ENCODE results near the gene MAP1B. TPM values are rescaled to one million over a fixed set of nuclear protein-coding genes. Genes with fewer than 3 reads are reported as not detected.

MAP1B gene
- total RNA-seq, 2 donors from 2014 or later, result 0.10 to 0.18 TPM

DNA sequence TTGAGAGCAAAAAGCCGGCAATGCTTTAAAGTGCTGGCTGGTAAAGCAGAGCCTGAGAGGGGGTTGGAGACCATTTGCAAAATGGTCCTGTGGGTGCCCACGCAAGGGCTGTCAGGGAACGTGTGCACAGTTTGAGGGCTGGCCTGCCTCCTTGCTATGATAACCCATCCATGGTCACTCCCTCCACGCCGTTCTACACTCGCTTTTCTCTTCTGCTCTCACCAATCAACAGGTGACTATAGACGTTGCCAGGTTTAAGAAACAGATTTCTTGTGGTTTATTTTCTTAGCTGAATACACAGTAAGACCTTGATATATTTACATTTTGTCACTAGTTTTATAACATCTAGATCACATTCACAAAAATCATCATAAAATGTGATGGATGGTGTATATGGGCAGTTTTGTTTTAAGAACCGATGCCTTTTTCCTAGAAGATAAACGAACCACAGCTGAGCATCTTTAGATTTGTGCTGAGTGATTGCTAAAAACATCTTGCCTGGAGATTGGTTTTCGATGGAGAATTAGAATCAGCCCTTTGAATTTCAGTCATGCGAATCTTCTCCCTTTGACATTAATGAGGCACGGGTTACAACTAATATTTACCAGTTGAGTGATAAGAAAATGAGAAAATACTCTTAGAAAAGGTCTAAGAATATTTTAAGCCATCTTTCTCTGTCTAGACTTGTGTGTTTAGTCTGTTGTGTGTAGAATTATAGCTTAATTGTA, 13.9 kb downstream of the MAP1B start:
- H3K36me3 Mint-ChIP-seq, result no peaks in the 10 kb centered on the region
- ATAC-seq (no peak), DNase-seq (ENCODE audit: low spot score in 2 of 2) (no peak)
- H3K9me3 Mint-ChIP-seq, result no peaks in the 10 kb centered on the region
- no peak overlapping the region for H3K27ac Mint-ChIP-seq

GRCh38 chr5:72121780-72122445, 14.6 kb downstream of the MAP1B start:
- Mint-ChIP-seq H3K9me3 (no peaks in the 10 kb centered on the region), H3K27ac (no peak overlapping the region), H3K36me3 (no peaks in the 10 kb centered on the region)
- no peak for ATAC-seq
- DNase-seq (ENCODE audit: low spot score in 2 of 2), result no peak

DNA sequence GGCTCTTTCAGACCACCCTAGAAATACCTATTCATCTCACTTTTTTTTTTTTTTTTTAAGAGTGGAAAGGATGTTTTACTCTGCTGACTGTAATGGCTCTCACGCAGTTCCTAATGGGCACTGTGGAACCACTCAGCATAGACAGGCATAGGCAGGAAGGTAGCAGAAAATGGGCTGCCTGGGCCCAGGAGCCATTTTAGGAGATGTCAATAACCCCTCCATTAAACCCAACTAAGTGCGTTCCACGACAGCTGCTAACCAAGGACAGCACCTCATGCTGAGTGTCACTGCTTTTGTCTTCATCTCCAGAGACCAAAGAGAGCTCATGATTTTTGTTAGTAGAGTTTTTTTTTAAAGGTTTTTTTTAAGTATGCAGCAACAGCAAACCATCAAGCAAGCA, 15.3 kb downstream of the MAP1B start:
- no peak for DNase-seq (ENCODE audit: low spot score in 2 of 2)
- no peaks in the 10 kb centered on the region for H3K9me3 Mint-ChIP-seq
- ATAC-seq, result no peak
- H3K36me3 Mint-ChIP-seq, result no peaks in the 10 kb centered on the region
- no peak overlapping the region for H3K27ac Mint-ChIP-seq

DNA sequence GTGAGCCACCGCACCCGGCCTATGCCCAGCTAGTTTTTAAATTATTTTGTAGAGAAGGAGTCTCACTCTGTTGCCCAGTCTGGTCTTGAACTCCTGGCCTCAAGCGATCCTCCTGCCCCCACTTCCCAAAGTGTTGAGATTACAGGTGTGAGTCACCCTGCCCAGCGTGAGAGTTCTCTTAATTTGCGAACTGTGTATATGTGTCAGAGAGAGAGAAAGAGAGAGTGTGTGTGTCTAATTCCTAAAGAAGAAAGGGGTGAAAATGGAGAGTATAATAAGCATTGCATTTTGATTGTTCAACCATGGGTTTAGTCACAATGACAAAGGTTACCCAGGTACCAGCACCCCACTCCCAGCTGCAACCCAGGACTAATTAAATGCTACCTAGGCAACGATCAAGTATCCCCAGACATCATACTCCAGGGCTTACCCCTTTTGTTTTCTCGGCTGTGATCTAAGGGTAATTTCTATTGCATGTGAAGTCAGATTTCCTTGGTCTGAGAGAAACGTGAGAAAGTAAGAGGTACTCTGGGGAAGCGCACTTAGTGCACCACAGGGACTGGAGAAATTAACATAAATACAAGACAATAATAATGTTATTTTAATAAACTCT, 16.6 kb downstream of the MAP1B start:
- ATAC-seq (no peak), DNase-seq (ENCODE audit: low spot score in 2 of 2) (no peak)
- Mint-ChIP-seq H3K9me3 (no peaks in the 10 kb centered on the region), H3K36me3 (no peaks in the 10 kb centered on the region), H3K27ac (no peak overlapping the region)

- H3K27ac Mint-ChIP-seq, result no peak overlapping the region
- H3K36me3 Mint-ChIP-seq, result no peaks in the 10 kb centered on the region
- no peaks in the 10 kb centered on the region for H3K9me3 Mint-ChIP-seq
- no peak for ATAC-seq
- no peak for DNase-seq (ENCODE audit: low spot score in 2 of 2)
Measured at GRCh38 chr5:72125271-72125940, 18.1 kb downstream of the MAP1B start.

DNA sequence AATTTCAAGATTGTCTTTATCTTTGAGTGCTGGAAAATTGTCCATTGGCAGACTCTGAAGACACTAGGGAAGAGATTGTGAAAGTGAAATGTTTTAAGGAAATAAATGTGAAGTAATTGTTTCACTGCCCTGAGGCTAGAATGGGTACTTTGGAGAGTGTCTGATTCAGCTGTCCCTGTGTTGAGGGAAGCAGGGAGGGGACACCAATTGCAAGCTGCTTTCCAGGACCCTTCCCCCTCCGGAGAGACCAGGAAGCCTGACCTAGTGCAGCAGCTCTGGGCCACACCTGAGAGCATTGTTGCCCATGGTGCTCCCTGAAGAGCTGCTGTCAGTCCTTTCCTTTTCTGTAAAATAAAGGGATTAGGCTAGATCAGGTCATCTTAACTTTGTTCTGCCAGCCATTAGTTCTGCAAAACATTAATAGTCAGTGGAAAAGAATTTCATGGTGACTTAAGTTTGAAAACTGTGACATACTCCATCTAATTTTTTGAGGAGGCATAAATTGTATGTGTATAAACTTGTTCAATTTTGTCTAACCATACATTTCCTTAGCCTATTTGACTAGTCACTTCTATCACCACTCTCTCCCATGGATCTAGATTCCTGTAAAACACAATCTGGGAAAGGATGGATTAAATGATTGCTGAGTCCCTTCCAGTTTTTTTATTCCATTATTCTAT, 18.8 kb downstream of the MAP1B start:
- ATAC-seq (no peak), DNase-seq (ENCODE audit: low spot score in 2 of 2) (no peak)
- Mint-ChIP-seq H3K9me3 (no peaks in the 10 kb centered on the region), H3K36me3 (no peaks in the 10 kb centered on the region), H3K27ac (no peak overlapping the region)

GRCh38 chr5:72126796-72127195, 19.5 kb downstream of the MAP1B start:
- ATAC-seq (no peak), DNase-seq (ENCODE audit: low spot score in 2 of 2) (no peak)
- Mint-ChIP-seq H3K36me3 (no peaks in the 10 kb centered on the region), H3K9me3 (no peaks in the 10 kb centered on the region), H3K27ac (no peak overlapping the region)

DNA sequence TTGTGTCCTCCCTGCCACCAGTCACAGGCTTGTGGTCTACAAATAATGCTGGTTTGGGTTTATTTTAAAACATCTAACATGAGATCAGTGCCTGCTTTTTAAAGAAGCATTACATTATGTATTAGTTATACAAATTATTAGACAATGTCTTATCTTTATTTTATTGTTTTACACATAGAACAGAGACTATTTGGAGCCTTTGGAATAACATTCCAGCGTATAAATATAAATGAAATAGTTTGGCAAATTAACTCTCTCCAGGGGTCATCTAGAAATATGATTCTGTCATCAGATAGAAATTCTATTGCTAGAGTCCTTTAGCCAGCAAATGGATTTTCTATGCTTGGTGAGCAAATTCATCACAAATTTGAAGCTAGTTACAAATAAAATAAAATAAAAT, 22.4 kb downstream of the MAP1B start:
- H3K9me3 Mint-ChIP-seq, result no peaks in the 10 kb centered on the region
- ATAC-seq (no peak), DNase-seq (ENCODE audit: low spot score in 2 of 2) (no peak)
- H3K27ac Mint-ChIP-seq, result no peak overlapping the region
- no peaks in the 10 kb centered on the region for H3K36me3 Mint-ChIP-seq

DNA sequence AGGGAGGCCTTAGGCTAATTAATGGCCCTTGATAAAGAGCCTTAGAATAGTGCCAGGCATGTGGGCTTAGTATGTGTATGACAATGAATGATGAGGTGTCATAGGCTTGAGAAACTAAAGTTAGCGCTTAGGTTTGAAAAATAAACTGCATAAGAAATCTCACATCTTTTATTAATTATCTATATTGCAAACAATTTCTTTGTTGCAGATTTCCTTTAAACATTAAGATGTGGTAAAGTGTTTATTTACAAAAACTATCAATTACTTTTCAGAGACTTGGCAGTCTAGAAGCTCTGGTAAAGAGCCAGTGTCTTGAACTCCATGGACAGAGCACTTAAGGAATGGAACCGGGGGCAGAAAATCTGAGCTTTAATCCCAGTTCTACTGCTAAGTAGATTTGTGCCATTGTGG, 23.1 kb downstream of the MAP1B start:
- Mint-ChIP-seq H3K36me3 (no peaks in the 10 kb centered on the region), H3K27ac (no peak overlapping the region), H3K9me3 (no peaks in the 10 kb centered on the region)
- DNase-seq (ENCODE audit: low spot score in 2 of 2), result no peak
- ATAC-seq, result no peak

DNA sequence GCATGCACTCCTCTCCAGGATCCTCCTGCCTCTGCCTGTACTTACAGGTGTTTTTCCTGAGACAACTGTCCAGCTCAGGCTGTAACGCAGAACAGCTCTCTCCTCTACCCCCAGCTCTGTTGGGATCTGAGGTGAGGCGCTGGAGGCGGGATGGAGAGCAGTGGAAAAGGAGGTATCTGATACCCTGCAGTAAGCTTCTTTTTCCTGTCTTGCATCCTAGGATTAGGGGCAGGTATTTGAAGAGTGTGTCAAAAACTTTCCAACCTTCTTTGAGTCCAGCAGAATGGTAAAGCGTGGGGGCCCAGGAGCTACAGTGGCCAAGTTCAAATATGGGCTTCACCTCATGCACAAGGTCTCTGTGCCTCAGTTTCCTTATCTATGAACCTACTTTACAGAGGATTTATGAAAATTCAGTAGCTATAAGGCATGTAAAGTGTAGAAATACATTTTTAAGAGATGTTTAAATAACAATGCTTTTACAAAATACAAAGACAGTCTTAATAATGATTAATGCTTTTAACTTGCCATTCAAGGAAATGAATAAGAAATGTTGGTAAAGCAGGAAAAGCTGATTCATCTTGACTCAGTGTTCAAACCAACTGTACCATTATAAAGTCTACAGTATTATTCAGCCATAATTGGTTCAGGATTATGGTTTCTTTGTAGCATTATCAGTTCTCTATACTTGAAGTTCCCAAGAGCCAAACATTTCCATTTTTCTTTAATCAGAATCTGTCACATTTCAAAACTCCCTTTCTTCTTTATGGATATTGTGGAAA, 26.1 kb downstream of the MAP1B start:
- H3K36me3 Mint-ChIP-seq, result no peaks in the 10 kb centered on the region
- no peaks in the 10 kb centered on the region for H3K9me3 Mint-ChIP-seq
- no peak for DNase-seq (ENCODE audit: low spot score in 2 of 2)
- ATAC-seq, result no peak
- no peak overlapping the region for H3K27ac Mint-ChIP-seq

GRCh38 chr5:72134226-72134899, 27.1 kb downstream of the MAP1B start:
- no peaks in the 10 kb centered on the region for H3K36me3 Mint-ChIP-seq
- no peak for ATAC-seq
- DNase-seq (ENCODE audit: low spot score in 2 of 2), result no peak
- H3K27ac Mint-ChIP-seq, result no peak overlapping the region
- H3K9me3 Mint-ChIP-seq, result no peaks in the 10 kb centered on the region

GRCh38 chr5:72137826-72138409, 30.6 kb downstream of the MAP1B start:
- Mint-ChIP-seq H3K36me3 (no peaks in the 10 kb centered on the region), H3K9me3 (no peaks in the 10 kb centered on the region), H3K27ac (no peak overlapping the region)
- no peak for ATAC-seq
- DNase-seq (ENCODE audit: low spot score in 2 of 2), result no peak

DNA sequence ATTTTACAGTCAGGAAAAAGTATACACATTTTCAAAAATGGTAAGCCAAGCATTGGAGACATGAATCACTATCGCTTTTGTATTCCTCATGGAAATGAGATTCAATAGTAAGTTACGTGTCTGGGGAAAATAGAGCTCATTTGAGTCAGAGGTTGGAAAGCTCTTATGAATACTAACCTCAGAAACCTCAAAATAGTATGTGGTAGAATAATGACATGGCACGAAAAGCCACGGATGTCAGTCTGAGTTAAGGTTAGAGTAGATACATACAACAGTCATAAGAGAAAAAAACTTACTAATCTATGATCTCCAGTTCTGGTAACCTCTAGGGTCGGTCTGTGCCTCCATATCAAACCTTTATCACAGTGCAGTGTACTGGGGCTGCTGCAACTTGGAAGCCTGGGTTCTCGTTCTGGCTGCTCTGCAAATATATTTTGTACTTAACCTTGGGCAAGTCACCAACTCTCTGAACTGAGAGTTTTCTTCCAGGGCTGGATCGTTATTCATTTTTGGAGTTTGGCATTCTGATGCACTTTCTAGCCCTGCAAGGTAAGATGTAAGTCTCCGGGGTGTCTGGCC, 31.8 kb downstream of the MAP1B start:
- ATAC-seq, result peak; percentile 98 to 99
- no peaks in the 10 kb centered on the region for H3K36me3 Mint-ChIP-seq
- no peaks in the 10 kb centered on the region for H3K9me3 Mint-ChIP-seq
- H3K27ac Mint-ChIP-seq, result no peak overlapping the region
- DNase-seq (ENCODE audit: low spot score in 2 of 2), result peak in 1 of 2 donors; percentile 27

DNA sequence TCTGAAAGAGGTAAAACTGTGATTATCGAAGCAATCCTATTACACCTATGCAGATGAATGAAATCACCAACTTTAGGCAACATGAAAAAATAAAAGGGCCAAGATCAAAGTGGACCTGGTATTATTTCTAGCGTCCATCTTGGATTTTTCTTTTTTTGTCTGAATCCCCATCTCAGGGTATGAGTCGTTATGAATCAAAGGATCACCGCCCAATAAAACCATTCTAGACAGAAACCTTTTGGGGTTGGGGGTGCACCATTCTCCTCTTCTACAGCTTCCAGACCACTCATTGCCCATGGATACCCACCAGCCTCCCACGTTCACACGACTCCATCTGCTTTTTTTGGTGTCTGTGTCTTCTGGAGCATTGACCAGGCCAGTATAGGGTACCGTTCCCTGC, 33.4 kb downstream of the MAP1B start:
- DNase-seq (ENCODE audit: low spot score in 2 of 2) (no peak), ATAC-seq (no peak)
- no peak overlapping the region for H3K27ac Mint-ChIP-seq
- no peaks in the 10 kb centered on the region for H3K9me3 Mint-ChIP-seq
- H3K36me3 Mint-ChIP-seq, result no peaks in the 10 kb centered on the region

Data from activated naive CD4-positive, alpha-beta T cell treated with anti-CD3 and anti-CD28 coated beads, Interleukin-2, amount 50 U/mL, for 72 hours (primary cell).